Common myeloid progenitor, CD34-positive (primary cell): ENCODE results near the gene CTXND2.
"Not testable (repeated sequence)": the region's sequence is repeated elsewhere in the genome, so short reads cannot be mapped to it uniquely, and the experiment has no call there.

Experiments used
- CTCF ChIA-PET: fragments of 350-600 bp; sonication (Branson Sonifier 250); formaldehyde crosslinking; loops from one replicate; lab custom pipeline; 2021; ENCODE audit warnings: antibody characterized with exemption; lab: Charles Lee
- POLR2A ChIA-PET: fragments of 350-600 bp; sonication (Branson Sonifier 250); formaldehyde crosslinking; loops from one replicate; lab custom pipeline; 2021; ENCODE audit warnings: antibody characterized with exemption; lab: Charles Lee
- DNase-seq, 3 donors: peaks; one replicate each; pipeline versions ENCODE4 v3.0.0 to v3.0.0-alpha.2; 2013
- H3K27ac ChIP-seq, 2 experiments: 1 replicate in 1 of 2; 2 replicates in 1 of 2; pipeline ENCODE4 v1.7.0; 2013; ENCODE audit warnings: inconsistent platforms in 2 of 2, low read length in 2 of 2, mild to moderate bottlenecking in 2 of 2, low read depth in 1 of 2, moderate library complexity in 1 of 2; ENCODE audit not compliant: severe bottlenecking in 2 of 2, insufficient read depth in 1 of 2, poor library complexity in 1 of 2
- H3K27me3 ChIP-seq, 5 experiments: replicated peaks in 2 of 5; 1 replicate in 3 of 5; 2 replicates in 2 of 5; pipeline versions ENCODE4 v1.6.1 to v1.7.0; 2013; ENCODE audit warnings: low read length in 4 of 5, mild to moderate bottlenecking in 2 of 5, moderate library complexity in 2 of 5, inconsistent platforms in 1 of 5; ENCODE audit not compliant: insufficient read depth in 5 of 5, control insufficient read depth in 4 of 5
- H3K36me3 ChIP-seq, 4 experiments: 1 replicate in 2 of 4; 2 replicates in 2 of 4; pipeline versions ENCODE4 v1.6.1 to v1.7.0; 2013; ENCODE audit warnings: low read length in 3 of 4, control low read depth in 1 of 4, mild to moderate bottlenecking in 1 of 4; ENCODE audit not compliant: control insufficient read depth in 4 of 4, insufficient read depth in 4 of 4
- H3K4me1 ChIP-seq, 4 experiments: 1 replicate in 3 of 4; 2 replicates in 1 of 4; pipeline versions ENCODE4 v1.6.1 to v1.7.1; 2013; ENCODE audit warnings: low read length in 3 of 4, mild to moderate bottlenecking in 3 of 4, control low read depth in 1 of 4, inconsistent platforms in 1 of 4, moderate library complexity in 1 of 4; ENCODE audit not compliant: control insufficient read depth in 4 of 4, insufficient read depth in 4 of 4; ENCODE audit errors: control extremely low read depth in 1 of 4
- H3K4me3 ChIP-seq, 7 experiments: 1 replicate in 4 of 7; 2 replicates in 3 of 7; pipeline versions ENCODE4 v1.5.1 to v1.7.0; 2013; ENCODE audit warnings: mild to moderate bottlenecking in 7 of 7, low read length in 6 of 7, moderate library complexity in 6 of 7, inconsistent platforms in 2 of 7, low read depth in 2 of 7, control low read depth in 1 of 7; ENCODE audit not compliant: insufficient read depth in 4 of 7, control insufficient read depth in 1 of 7; ENCODE audit errors: extremely low read depth in 1 of 7
- H3K9me3 ChIP-seq, 5 experiments: 1 replicate in 4 of 5; 2 replicates in 1 of 5; pipeline versions ENCODE4 v1.6.1 to v1.7.1; 2013; ENCODE audit warnings: low read length in 4 of 5, mild to moderate bottlenecking in 2 of 5, inconsistent platforms in 1 of 5, low read depth in 1 of 5, moderate library complexity in 1 of 5; ENCODE audit not compliant: control insufficient read depth in 4 of 5, insufficient read depth in 2 of 5; ENCODE audit errors: control extremely low read depth in 1 of 5
- WGBS: methylation state at CpG from one replicate; pipeline ENCODE4 v1.1.5; 2013; ENCODE audit not compliant: insufficient coverage; 5-methylcytosine and 5-hydroxymethylcytosine counted together

Gene CTXND2

DNA sequence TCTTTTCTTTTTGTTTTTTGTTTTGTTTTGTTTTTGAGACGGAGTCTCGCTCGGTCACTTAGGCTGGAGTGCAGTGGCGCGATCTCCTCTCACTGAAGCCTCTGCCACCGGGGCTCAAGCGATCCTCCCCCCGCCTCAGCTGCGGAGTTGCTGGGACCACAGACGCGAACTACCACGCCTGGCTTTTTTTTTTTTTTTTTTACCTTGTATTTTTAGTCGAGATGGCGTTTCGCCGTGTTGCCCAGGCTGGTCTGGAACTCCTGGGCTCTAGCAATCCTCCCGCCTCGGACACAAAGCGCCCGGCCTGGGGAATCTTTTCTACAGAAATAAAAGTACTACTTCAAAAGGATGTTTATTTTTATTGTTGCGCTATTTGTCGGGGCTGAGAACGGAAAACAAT is 38.1 kb downstream of the CTXND2 start:
- Histone ChIP-seq H3K9me3 (peaks cover 0 to under 1% (median 0%) of the 10 kb centered on the region in 5 experiments), H3K27me3 (no peaks in the 10 kb centered on the region), H3K4me3 (peak overlapping the region; percentile 25 to 98 (median 56)), H3K4me1 (peaks cover 2 to 13% (median 6%) of the 10 kb centered on the region in 4 experiments), H3K36me3 (peaks cover 7 to 22% (median 15%) of the 10 kb centered on the region in 4 experiments), H3K27ac (no peak overlapping the region)
- 87% methylated on average over 8 of the region's 23 CpGs for WGBS
- peak in 2 of 3 donors; percentile 30 to 32 for DNase-seq
- POLR2A ChIA-PET, result no interaction called here
- CTCF ChIA-PET, result interaction anchor here (1.7 to 2.1 kb wide), 2 partner anchors 10 to 72 kb away, joined by 4 to 7 read pairs; no protein-coding TSS in a partner anchor

DNA sequence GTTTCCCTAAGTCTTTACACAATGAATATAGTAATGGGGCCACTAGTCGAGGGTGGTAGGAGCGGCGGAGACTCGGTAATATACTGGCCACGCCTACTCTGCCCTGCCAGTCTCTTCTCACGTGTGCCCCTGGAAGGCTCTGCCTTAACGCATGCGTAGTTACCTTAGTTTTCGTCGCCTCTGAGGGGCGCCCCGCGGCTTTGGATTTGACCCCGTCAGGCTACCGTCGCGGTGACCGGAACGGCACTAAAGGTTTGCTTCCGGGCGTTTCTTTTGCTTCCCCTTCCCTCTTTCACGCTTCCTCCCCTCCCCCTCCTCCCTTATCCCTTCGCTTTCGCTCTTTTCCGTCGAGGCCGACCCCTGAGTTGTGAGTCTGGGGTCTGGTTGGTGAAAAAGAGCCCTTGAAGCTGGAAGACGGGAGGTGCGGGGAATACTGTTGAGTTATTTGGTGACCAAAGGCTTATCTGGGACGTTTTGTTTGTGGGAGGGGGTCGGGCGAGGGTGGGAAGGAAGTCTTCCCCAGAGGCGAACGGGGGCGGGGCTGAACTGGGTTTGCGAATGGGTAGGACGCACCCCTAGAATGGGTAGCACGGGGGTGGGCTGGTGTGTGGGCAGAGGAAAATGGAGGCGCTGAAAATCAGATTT is 39.3 kb downstream of the CTXND2 start, which contains the start of gene SETDB1:
Gene SETDB1, plus strand, starts transcription at position 267 of the 645 bp plus-strand sequence. CDS start 1,352 bp downstream, outside the sequence.
- DNase-seq, result peak; percentile 97 to 99 (median 98)
- Histone ChIP-seq H3K4me1 (peaks cover 2 to 13% (median 6%) of the 10 kb centered on the region in 4 experiments), H3K4me3 (peak within 1 kb of the TSS; percentile 62 to 98 (median 93)), H3K27ac (peak within 1 kb of the TSS; percentile 92 to 96), H3K9me3 (peaks cover 0 to 3% (median 0%) of the 10 kb centered on the region in 5 experiments), H3K27me3 (no peaks in the 10 kb centered on the region), H3K36me3 (peaks cover 14 to 32% (median 23%) of the 10 kb centered on the region in 4 experiments)
- ChIA-PET POLR2A (interaction anchor here (0.5 kb wide), 1 partner anchor 47 kb away, joined by 3 read pairs; no protein-coding TSS in a partner anchor), CTCF (interaction anchor here (0.6 to 1.7 kb wide), 5 partner anchors 13 to 70 kb away, joined by 3 to 7 read pairs (median 4); no protein-coding TSS in a partner anchor)
- WGBS, result 0% methylated on average over 26 of the region's 39 CpGs

DNA sequence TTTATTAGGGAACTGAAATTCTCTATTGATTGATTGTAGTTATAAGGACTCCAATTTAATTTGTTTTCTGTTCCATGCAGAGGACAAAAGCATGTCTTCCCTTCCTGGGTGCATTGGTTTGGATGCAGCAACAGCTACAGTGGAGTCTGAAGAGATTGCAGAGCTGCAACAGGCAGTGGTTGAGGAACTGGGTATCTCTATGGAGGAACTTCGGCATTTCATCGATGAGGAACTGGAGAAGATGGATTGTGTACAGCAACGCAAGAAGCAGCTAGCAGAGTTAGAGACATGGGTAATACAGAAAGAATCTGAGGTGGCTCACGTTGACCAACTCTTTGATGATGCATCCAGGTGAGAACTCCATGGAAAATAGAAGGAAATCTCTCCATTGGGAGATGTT is 40.7 kb downstream of the CTXND2 start:
- H3K4me1 ChIP-seq, result peaks cover 2 to 9% (median 6%) of the 10 kb centered on the region in 4 experiments
- peaks cover 17 to 44% (median 33%) of the 10 kb centered on the region in 4 experiments for H3K36me3 ChIP-seq
- 95% methylated on average over 4 of the region's 4 CpGs for WGBS
- H3K27ac ChIP-seq, result no peak overlapping the region
- no peak for DNase-seq
- peaks cover 0 to 7% (median 3%) of the 10 kb centered on the region in 5 experiments for H3K9me3 ChIP-seq
- no peak overlapping the region for H3K4me3 ChIP-seq
- no peaks in the 10 kb centered on the region for H3K27me3 ChIP-seq
- POLR2A ChIA-PET, result no interaction called here
- CTCF ChIA-PET, result interaction anchor here (0.6 to 1.5 kb wide), 5 partner anchors 9 to 87 kb away, joined by 3 to 7 read pairs (median 3); no protein-coding TSS in a partner anchor

DNA sequence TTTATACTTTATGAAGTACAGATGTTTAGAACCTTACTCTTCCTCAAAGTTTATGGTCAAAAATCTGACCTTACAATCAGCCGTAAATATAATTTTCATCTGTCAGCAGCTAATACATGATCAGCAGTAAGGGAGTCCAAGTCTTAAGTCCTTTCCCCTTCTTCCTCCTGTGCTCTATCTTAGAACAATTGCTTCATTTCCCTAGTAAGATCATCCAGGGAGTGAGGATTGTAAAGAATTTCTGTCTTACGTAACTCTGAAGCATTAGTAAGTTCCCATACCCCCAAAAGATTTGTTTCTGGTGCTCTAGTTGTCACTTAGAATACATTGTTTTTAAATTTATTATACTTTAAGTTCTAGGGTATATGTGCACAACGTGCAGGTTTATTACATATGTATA is 41.4 kb downstream of the CTXND2 start:
- ChIA-PET POLR2A (no interaction called here), CTCF (interaction anchor here (0.6 to 1.5 kb wide), 3 partner anchors 8 to 88 kb away, joined by 3 to 7 read pairs (median 3); no protein-coding TSS in a partner anchor)
- Histone ChIP-seq H3K36me3 (peaks cover 17 to 50% (median 38%) of the 10 kb centered on the region in 4 experiments), H3K27ac (no peak overlapping the region), H3K9me3 (peaks cover 0 to 7% (median 3%) of the 10 kb centered on the region in 5 experiments), H3K27me3 (no peaks in the 10 kb centered on the region), H3K4me3 (no peak overlapping the region), H3K4me1 (peaks cover 2 to 9% (median 6%) of the 10 kb centered on the region in 4 experiments)
- WGBS, result no CpG with 5 or more reads among the region's 3 CpGs
- no peak for DNase-seq

GRCh38 chr1:150928775-150929174 is 41.8 kb downstream of the CTXND2 start:
- H3K27me3 ChIP-seq, H3K4me3 ChIP-seq, H3K9me3 ChIP-seq, POLR2A ChIA-PET, H3K4me1 ChIP-seq, DNase-seq, H3K27ac ChIP-seq: not testable (repeated sequence)
- CTCF ChIA-PET, result interaction anchor here (1.5 kb wide), 1 partner anchor 8 kb away, joined by 7 read pairs; no protein-coding TSS in a partner anchor
- no CpG with 5 or more reads among the region's 6 CpGs for WGBS
- H3K36me3 ChIP-seq, result peaks cover 17 to 52% (median 39%) of the 10 kb centered on the region in 4 experiments

DNA sequence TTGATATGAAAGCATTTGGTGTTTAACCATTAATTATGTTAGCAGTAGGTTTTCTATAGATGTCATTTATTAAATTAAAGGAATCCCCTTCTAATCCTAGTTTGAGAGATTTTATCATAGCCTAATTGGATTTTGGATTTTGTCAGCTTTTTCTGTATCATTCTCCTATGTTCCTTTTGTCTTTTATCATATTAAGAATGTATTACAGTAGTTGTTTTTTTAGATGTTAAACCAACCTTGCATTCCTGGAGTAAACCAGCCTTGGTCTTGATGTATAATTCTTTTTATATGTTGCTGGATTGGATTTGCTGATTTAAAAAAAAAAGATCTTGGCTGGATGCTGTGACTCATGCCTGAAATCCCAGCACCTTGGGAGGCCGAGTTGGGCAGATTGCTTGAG is 44.8 kb downstream of the CTXND2 start:
- H3K27me3 ChIP-seq, result no peaks in the 10 kb centered on the region
- peaks cover 2 to 8% (median 5%) of the 10 kb centered on the region in 4 experiments for H3K4me1 ChIP-seq
- peaks cover 0 to 7% (median 3%) of the 10 kb centered on the region in 5 experiments for H3K9me3 ChIP-seq
- 100% methylated on average over 1 of the region's 1 CpG for WGBS
- CTCF ChIA-PET, result interaction anchor here (1.0 kb wide), 1 partner anchor 34 kb away, joined by 3 read pairs; no protein-coding TSS in a partner anchor
- POLR2A ChIA-PET, result interaction anchor here (0.7 kb wide), 1 partner anchor 11 kb away, joined by 3 read pairs; no protein-coding TSS in a partner anchor
- peaks cover 20 to 70% (median 46%) of the 10 kb centered on the region in 4 experiments for H3K36me3 ChIP-seq
- H3K27ac ChIP-seq, result no peak overlapping the region
- peak; percentile 31 to 87 (median 80) for DNase-seq
- no peak overlapping the region for H3K4me3 ChIP-seq
